Endometrium (tissue), 2 donors: Measurements from ENCODE around the gene DEFB123.
"Not testable (repeated sequence)": the region's sequence is repeated elsewhere in the genome, so short reads cannot be mapped to it uniquely, and the experiment has no call there.

Experiments
- FAIRE-seq: peaks from 2 replicates; lab custom pipeline; 2012; peaks lifted over from hg19 to GRCh38; lab: Jason Lieb, UNC
- donor health status: control.
- donor health status: control.

Gene DEFB123, protein sequence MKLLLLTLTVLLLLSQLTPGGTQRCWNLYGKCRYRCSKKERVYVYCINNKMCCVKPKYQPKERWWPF

DNA sequence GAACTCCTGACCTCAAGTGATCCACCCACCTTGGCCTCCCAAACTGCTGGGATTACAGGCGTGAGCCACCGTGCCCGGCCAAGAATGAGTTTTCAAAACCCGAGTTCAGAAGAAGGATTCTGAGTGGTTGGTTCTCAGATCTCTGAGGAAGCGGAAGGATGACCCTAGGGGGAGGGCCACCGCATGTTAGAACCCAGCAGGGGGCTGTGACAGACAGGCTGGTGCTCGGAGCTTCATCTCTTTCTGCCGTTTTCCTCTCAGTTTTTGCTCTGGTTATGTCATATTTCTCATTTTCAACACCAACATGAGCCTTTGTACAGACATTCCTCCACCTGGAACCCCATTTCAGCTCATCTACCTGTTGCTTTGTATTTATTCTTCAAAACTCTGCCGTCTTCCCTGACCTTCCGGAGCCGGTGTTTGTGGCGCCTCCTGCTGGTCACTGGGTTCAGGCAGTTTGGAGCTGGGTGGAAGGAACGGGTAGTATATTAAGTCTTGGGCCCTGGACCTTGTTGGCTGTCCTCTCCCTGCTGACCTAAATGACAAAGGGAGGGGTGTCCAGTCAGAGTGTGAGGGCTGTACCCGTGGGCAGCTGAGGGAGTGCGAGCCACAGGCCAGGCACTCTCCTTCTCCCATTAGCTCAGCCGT lies at the start of gene DEFB123:
Gene DEFB123 (plus strand): TSS at position 621 of the 648 bp plus-strand sequence. CDS start 67 bp downstream, outside the sequence.
- no peak for FAIRE-seq

DNA sequence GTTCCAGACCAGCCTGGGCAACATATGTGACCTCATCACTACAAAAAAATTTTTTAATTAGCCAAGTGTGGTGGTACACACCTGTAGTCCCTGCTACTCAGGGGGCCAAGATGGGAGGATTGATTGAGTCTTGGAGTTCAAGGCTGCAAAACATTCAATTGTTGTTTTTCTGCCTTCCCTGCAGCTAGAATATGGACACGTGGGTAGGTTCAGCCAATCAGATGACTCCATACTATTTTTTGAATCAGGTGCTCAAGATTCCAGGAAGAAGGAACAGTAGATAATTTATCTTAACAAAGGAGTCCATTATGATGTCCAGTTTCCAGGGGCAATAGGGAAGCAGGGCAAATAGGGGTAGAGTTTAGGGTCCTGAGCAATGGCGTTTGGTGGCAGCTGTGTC lies 47.6 kb upstream of the DEFB123 start:
- FAIRE-seq: no peak

DNA sequence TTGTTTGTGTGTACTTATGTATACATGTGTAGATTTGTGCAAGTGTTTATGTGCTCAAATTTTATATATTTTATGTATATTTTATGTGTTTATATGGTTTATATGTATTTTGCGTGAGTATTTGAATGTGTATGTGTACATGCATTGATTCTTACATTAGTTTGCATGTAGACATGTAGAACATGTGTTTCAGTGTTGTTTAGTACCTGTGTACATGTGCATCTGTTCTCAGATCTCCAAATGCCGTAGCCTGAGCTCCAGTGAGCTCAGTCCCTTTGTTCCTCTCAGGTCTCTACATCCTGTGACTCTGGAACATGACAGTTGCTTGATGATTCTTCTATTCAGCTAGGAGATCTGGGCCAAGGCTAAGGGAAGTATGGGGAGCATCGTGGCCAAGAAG lies 45.5 kb upstream of the DEFB123 start:
- no peak for FAIRE-seq

DNA sequence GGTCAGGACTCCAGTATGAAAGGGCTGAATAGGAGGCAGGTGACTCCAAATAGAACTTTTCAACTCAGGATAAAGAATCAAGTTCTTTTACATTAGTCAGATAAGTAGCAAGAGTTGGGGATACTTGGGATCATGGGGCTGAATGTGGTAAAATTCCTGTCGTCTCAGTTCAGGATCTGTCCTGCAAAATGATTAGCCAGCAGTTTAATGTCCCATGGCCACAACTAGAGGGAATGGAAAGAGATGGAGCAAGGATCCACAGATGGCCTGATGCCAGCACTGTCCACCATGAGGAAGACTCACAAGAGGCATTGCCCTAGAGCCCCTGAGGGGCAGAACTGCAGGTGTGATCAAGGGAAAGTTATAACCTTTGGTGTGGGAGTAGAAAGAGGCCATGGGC lies 36.5 kb upstream of the DEFB123 start:
- FAIRE-seq: no peak

DNA sequence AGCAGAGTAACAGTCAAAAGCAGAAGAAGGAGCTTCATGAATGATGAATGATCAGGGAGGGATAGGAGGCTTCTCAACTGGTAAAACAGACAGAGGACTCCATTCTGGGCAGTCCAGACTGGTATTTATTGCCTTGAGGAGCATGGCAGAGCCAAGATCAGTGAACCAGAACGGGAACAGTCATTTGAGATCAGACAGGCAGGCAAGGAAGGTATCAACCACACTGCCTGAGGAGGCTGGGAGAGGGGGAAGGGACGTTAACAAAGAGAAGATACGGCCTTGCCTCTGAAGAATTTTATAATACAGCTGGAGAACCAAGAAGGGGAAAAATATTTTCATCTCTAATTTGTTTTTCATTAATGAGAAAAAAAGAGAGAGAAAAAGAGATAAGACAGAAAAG lies 34.3 kb upstream of the DEFB123 start, which contains the start of gene DEFB121:
Gene DEFB121 (minus strand): TSS at position 101 of the 400 bp plus-strand sequence. CDS start 63 bp downstream, at position 38.
- FAIRE-seq: no peak

DNA sequence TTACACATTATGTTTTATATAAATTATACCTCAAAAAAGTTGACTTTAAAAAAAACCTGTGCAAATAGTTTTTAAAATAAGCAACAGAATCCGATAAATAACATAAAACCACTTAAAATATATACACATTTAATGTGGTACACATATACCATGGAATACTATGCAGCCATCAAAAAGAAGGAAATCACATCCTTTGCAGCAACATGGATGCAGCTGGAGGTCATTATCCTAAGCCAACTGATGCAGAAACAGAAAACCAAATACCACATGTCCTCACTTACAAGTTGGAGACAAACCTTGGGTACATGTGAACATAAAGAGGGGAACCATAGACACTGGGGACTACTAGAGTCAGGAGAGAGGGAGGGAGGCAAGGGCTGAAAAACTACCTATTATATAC lies 30.4 kb upstream of the DEFB123 start:
- no peak for FAIRE-seq

DNA sequence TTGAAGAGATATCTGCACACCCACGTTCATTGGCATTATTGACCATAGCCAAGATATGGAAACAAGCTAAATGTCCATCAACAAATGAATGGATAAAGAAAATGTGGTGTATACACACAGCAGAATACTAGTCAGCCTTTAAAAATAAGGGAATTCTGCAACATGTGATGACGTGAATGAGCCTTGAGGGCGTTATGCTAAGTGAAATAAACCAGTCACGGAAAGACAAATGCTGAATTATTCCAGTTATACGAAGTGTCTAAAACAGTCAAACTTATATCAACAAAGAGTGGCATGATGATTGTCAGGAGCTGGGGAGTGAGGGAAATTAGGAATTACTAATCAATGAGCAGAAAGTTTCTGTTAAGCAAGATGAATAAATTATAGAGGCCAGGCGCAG lies 26.1 kb upstream of the DEFB123 start:
- no peak for FAIRE-seq

DNA sequence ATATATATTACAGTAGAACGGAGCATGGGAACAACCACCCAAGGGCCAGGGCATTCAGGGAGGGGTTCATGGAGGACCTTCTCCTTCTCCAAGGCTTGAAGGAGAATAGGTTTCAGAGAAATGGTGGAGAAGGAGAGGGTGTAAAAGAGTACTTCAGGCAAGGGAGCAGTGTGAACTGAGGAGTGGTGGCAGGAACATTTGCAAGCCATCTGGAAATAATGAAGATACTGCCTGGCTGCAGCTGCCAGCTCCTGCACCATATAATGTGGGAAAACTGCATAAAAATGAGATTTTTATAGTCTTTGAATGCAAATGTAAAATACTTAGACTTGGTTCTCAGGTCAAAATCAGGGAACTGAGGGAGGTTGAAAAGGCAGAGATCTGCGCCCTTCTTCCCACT lies 24.8 kb upstream of the DEFB123 start:
- no peak for FAIRE-seq

DNA sequence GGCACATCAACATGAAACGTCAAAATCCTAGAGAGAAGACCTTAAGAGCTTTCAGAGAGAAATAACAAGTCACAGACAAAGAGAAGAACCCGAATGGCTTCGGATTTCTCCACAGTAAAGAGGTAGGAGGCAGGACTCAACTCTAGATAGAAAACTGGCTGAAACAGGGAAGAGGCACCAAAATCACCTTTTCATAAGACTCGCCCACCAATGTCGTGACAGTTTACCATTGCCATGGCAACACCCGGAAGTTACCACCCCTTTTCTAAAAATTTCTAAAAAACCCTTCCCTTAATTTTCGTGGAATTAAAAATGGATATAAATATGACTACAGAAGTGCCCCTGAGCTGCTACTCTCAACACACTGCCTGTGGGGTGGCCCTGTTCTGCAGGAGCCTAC lies 22.1 kb upstream of the DEFB123 start:
- FAIRE-seq: no peak

DNA sequence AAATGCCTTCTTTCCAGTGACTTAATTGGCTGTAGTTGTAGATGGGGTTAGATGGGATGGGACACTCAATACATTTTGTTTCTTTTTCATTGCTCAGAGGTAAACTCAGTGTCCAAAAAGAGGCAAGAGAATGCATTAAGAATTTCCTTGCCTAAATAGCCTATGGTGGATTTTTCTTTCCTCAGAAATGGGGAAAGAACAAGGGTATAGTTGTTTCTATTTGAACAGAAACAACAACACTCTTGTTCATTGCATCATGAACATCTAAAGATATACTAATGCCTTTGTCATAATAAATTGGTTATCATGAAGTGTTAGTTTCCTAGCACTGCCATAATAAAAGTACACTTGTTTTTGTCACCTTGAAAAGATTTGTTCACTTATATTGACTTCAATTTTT lies 14.6 kb upstream of the DEFB123 start:
- FAIRE-seq: no peak

DNA sequence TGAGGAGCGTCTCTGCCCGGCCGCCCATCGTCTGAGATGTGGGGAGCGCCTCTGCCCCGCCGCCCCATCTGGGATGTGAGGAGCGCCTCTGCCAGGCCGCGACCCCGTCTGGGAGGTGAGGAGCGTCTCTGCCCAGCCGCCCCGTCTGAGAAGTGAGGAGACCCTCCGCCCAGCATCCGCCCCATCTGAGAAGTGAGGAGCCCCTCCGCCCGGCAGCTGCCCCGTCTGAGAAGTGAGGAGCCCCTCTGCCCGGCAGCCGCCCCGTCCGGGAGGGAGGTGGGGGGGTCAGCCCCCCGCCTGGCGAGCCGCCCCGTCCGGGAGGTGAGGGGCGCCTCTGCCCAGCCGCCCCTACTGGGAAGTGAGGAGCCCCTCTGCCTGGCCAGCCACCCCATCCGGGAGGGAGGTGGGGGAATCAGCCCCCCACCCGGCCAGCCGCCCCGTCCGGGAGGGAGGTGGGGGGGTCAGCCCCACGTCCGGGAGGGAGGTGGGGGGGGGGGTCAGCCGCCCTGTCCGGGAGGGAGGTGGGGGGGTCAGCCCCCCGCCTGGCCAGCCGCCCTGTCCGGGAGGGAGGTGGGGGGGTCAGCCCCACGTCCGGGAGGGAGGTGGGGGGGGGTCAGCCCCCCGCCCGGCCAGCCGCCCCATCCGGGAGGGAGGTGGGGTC lies 13.4 kb upstream of the DEFB123 start:
- not testable (repeated sequence) for FAIRE-seq

DNA sequence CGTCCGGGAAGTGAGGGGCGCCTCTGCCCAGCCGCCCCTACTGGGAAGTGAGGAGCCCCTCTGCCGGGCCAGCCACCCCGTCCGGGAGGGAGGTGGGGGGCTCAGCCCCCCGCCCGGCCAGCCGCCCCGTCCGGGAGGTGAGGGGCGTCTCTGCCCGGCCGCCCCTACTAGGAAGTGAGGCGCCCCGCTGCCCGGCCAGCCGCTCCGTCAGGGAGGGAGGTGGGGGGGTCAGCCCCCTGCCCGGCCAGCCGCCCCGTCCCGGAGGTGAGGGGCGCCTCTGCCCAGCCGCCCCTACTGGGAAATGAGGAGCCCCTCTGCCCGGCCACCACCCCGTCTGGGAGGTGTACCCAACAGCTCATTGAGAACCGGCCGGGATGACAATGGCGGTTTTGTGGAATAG lies 12.9 kb upstream of the DEFB123 start:
- not testable (repeated sequence) for FAIRE-seq

DNA sequence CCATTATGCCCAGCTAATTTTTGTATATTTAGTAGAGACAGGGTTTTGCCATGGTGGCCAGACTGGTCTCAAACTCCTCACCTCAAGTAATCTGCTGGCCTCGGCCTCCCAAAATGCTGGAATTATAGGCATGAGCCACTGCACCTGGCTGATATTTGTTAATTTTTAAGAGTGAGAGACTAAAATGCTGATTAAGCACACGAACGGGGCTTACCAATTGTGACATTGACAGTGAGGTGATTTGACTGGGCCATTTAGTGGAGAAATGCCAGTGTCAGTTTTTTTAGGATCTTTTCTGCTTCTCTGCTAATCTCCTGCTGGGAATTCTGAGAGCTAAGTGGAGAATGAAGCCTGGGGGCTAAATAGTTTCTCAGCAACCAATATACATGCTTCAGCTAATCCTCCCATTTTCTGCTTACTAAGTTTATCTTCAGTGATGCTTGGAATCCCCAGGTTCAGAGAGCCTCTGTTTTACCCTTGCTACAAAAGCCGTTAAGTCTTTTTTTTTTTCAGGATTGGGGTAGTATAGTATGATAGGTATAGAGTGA lies 9.8 kb upstream of the DEFB123 start:
- FAIRE-seq: no peak

DNA sequence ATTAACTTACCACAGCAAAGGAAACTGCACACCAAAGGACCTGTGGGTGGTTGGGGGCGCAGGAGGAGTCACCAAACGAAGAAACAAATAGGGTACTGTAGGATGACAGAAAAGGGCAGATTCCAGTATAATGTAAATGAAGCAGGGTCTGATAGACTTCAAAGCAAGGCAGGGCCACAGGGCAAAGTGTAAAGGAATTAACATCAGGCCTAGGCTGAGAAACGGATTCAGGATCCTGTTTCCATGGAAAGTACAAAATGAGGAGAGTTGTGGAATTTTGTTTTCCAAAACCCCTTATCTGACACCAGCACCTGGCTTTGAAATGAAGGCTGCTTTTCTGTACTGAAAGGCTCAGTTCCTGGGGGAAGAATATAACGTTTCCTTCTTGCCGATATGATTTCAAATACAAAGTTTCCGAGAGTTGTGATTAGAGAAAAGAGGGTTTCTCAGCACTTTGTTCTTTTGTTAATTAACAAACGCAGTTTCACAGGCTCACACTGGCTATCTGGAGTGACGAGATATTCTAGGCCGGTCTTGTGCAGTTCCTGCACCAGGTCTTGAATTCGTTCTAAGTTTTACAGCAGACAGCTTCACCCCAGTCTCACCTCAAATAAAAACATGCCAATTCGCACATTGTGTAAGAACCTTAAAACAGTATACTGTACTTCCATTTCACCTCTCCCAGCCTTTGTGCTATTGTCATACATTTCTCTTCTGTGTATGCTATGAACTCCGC lies 5.8 kb downstream of the DEFB123 start:
- FAIRE-seq: no peak

DNA sequence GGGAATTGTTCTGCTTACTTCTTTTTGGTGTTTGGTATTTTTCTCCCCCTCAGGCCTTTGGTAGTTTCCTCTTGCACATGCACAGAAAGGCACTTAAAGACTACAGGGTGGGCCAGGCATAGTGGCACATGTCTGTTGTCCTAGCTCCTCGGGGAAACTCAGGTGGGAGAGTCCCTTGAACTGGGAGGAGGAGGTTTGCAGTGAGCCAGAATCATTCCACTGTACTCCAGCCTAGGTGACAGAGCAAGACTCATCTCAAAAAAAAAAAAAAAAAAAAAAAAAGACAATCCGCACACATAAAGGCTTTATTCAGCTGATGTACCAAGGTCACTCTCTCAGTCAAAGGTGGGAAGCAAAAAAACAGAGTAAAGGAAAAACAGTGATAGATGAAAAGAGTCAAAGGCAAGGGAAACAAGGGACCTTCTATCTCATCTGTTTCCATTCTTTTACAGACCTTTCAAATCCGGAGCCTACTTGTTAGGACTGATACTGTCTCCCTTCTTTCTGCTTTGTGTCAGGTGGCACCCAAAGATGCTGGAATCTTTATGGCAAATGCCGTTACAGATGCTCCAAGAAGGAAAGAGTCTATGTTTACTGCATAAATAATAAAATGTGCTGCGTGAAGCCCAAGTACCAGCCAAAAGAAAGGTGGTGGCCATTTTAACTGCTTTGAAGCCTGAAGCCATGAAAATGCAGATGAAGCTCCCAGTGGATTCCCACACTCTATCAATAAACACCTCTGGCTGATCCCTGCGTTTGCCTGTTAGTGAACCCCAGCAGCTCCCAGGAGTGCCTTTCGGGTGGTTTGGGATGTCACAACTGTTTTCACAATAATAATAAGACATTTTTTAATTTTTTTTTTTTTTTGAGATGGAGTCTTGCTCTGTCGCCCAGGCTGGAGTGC lies 9.3 kb downstream of the DEFB123 start:
- FAIRE-seq: no peak

DNA sequence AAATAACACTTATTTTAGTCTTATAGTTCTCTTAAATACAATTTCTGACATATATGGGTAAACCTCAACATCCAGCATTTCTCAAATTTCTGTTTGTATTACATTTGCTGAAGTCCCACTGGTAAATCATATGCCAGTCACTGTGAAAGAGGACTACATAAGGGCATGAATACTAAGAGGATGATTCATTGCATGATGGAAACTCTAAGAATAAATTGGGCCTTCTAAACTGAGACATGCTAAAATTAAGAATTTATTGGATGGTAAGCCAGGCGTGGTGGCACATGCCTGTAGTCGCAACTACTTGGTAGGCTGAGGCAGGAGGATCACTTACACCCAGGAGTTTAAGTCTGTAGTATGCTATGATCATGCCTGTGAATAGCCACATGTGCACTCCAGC lies 12.1 kb downstream of the DEFB123 start:
- FAIRE-seq: no peak

DNA sequence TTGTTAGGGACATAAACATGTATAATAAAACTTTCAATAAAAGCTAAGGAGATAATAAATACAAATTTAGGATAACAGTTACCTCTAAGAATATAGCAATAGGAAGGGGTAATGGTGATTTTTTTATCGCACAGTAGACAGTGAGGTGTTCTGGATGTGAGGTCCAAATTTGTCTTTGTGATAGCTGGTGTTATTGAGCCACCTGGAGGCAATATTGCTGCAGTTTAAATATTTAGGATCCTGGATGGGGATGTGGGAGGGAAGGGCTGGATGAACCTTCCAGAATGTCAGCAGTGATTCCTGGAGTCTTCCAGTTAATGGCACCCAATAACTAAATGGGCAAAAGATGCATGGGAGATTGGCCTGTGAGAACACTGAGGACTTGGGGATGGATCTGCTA lies 13.9 kb downstream of the DEFB123 start:
- no peak for FAIRE-seq

DNA sequence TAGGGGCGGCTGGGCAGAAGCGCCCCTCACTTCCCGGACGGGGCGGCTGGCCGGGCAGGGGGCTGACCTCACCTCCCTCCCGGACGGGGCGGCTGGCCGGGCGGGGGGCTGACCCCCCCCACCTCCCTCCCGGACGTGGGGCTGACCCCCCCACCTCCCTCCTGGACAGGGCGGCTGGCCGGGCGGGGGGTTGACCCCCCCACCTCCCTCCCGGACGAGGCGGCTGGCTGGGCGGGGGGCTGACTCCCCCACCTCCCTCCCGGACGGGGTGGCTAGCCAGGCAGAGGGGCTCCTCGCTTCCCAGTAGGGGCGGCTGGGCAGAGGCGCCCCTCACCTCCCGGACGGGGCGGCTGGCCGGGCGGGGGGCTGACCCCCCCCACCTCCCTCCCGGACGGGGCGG lies 30.5 kb downstream of the DEFB123 start:
- FAIRE-seq: not testable (repeated sequence)

DNA sequence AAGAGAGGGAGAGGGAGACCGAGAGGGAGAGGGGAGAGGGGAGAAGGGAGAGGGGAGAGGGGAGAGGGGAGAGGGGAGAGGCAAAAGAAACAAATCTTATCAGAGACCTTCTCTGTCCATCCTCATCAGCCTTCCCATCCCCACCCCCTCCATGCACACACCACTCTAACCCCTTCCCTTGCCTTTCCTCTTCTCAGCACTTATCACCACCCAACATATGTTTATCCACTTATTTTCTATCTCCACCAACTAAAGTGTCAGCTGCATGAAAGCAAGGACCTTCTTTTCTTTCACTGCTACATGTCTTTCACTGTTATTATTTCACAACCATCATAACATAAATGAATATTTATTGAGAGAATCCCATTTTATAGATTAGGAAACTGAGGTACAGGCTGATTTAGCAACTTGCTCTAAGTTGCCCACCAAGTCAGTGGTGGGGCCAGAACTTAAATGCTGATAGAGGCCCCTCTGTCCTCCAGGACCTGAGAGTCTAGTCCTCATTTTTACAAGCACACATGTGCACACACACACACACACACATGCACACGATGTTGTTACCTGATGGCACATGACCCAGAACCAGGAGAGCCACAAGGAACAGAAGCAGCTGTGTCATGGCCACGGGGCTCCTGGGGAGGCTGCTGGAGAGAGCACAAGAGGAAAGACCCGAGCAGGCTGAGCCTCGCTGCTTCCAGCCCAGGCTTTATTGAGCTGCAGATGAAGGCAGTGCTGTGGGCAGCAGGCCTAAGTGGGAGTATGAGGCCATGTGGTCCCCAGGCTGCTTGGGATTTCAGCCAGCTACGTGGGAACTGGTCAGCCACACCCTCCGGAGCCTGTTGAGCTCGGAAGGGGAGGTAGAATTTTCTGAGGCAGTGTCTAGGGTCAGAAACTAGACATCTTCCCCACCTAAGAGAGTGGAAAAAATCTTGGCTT lies 32.2 kb downstream of the DEFB123 start:
- FAIRE-seq: peak; percentile 83

DNA sequence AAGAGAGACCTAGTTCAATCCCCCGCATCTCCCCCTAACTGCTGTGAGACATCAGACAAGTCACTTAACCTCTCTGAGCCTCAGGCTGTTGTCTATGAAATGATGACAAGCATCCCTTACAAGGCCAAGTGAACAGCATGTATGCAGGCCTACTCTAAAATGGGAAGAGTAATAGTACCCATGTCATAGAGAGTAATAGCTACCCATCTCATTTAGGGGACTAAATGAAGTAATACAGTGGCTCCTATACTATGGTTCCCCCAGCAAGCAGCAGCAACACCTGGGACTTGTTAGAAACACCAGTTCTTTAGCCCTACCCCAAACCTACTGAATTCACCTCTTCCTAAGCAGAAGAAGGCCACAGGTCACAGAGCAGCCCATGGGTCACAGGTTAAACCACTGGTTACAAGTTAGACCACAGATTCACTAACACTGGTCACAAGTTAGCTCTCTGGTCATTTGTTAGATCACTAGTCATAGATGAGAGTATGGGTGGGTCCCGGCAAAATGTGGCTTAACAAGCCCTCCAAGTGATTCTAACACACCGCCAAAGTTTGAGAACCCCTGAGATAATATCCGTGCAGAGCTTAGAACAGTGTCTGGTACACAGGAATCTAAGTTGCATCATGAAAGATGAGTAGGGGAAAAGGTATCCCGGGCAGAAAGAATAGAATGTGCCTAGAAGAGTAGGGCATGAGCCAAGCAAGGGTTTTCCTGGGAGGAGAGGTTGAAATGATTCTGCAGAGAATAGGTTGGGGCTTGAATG lies 33.1 kb downstream of the DEFB123 start:
- FAIRE-seq: no peak
